NT2/D1 (cell line): ENCODE data around the gene NSF.

Source experiments
- DNase-seq: peaks from one replicate; pipeline ENCODE4 v3.0.0-alpha.2; 2011; ENCODE audit warnings: low read depth, low spot score
- H3K27me3 ChIP-seq: 2 replicates; pipeline ENCODE4 v1.6.0; 2011; ENCODE audit warnings: mild to moderate bottlenecking; ENCODE audit not compliant: insufficient read length, insufficient read depth
- H3K36me3 ChIP-seq: 2 replicates; pipeline ENCODE4 v1.6.1; 2011; ENCODE audit warnings: mild to moderate bottlenecking, low read length, mixed read lengths; ENCODE audit not compliant: insufficient read depth, insufficient read length
- H3K4me1 ChIP-seq: 2 replicates; pipeline ENCODE4 v1.5.1; 2011; ENCODE audit not compliant: insufficient read depth, insufficient read length
- H3K4me3 ChIP-seq: 2 replicates; pipeline ENCODE4 v1.5.1; 2011; ENCODE audit warnings: low read depth; ENCODE audit not compliant: insufficient read length
- H3K9ac ChIP-seq: 2 replicates; pipeline ENCODE4 v1.6.0; 2011; ENCODE audit warnings: low read depth; ENCODE audit not compliant: insufficient read length
- H3K9me3 ChIP-seq: 2 replicates; pipeline ENCODE4 v1.5.1; 2011; ENCODE audit warnings: mild to moderate bottlenecking, low read length; ENCODE audit not compliant: insufficient read depth
- SUZ12 ChIP-seq: IDR thresholded peaks from 2 replicates; pipeline ENCODE4 v1.6.1; 2011; ENCODE audit not compliant: insufficient read length, insufficient read depth; ENCODE audit errors: extremely low read depth
- YY1 ChIP-seq: IDR thresholded peaks from 2 replicates; pipeline ENCODE4 v1.6.1; 2011; ENCODE audit not compliant: insufficient read length, insufficient read depth
- ZNF274 ChIP-seq: IDR thresholded peaks from 2 replicates; pipeline ENCODE4 v1.6.1; 2011; ENCODE audit warnings: mild to moderate bottlenecking, low read depth, low read length

The NSF gene

DNA sequence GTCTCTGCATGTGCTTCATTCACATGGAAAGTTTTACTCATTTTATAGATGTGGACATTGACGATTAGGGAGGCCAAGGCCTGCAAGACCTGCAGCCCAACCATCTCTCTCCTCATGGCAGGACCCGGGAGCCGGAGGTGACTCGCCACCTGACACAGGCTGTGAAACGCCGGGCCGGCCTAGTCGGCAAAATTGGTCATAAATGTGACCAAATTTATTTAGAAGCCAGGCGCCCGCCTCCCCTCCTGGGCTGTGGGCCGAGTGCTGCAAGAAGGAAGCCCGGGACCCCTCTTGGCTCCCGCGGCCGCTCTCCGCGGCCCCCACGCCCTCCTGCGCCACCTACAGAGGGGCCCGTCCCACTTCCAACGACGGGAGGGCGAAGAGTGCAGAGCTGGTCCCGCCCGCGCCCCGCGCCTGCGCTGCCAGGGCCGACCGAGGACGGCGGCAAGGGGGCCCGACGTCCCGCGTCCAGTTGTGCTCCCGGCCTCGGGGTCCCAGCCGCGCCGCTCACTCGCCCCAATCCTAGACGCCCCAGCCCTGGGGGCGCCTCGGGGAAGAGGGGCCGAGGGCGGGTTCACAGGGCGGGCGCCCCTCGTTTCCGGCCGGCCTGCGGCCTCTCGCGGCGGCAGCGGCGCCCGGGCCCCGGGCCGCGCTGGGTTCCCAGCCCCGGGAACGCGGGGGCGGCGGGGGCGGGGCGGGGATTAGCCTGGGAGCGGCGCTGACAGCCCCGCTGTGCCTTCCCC is 180.5 kb downstream of the NSF start:
- Histone ChIP-seq H3K27me3 (peaks cover 76% of the 10 kb centered on the region), H3K4me3 (peak overlapping the region; percentile 40), H3K9ac (peak overlapping the region; percentile 72), H3K4me1 (peaks cover 34% of the 10 kb centered on the region), H3K36me3 (peaks cover 27% of the 10 kb centered on the region), H3K9me3 (peaks cover 4% of the 10 kb centered on the region; the same call in 1 of the 2 replicates)
- TF ChIP-seq ZNF274 (no peak), YY1 (no peak), SUZ12 (no peak)
- no peak for DNase-seq

DNA sequence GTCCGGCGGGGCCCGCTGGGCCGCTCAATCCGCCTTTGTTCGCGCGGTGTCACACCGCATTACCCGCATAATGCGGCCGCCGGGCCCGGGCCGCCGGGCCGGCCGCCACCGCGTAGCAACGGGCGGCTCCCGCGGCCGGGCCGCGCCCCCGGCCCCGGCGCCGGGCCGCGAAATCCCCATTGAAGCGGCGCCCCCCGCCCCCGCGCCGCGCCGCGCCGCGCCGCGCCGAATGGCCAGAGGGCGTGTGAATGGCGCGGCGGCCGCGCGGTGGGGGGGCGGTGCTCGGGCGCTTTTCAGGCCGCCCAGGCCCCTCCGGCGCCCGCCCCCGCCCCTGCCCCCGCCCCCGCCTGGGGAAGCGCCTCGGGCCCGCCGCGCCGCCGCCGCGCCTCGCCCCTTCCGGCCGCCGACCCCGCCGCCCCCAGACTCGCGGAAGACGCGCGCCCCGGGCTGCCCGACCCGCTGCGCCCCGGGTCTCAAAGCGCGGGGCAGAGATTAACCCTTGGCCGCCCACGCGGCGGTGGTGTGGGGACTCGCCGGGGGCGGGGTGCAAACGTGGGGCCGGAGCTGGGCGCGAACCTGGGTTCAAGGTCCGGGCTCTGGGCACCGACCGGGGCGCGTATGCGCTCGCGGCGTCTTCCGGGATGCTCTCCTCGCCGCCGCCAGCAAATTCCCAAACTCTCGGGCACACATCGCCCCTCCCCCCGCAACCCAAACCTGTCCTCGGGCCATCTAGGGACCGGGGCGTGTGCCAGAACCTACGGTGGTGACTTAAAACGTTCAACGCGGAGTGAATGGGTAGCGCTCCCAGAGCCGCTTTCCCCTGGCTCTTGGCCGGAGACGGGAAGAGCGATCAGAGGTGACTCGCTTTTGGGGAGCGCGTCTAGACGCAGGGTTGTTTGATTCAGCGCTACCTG is 181.3 kb downstream of the NSF start:
- Histone ChIP-seq H3K27me3 (peaks cover 78% of the 10 kb centered on the region), H3K9me3 (peaks cover 8% of the 10 kb centered on the region; the same call in 1 of the 2 replicates), H3K4me1 (peaks cover 35% of the 10 kb centered on the region), H3K4me3 (peak overlapping the region; percentile 40), H3K36me3 (peaks cover 25% of the 10 kb centered on the region), H3K9ac (peak overlapping the region; percentile 65)
- DNase-seq, result no peak
- no peak for TF ChIP-seq ZNF274
- TF ChIP-seq YY1, result no peak
- TF ChIP-seq SUZ12, result no peak

DNA sequence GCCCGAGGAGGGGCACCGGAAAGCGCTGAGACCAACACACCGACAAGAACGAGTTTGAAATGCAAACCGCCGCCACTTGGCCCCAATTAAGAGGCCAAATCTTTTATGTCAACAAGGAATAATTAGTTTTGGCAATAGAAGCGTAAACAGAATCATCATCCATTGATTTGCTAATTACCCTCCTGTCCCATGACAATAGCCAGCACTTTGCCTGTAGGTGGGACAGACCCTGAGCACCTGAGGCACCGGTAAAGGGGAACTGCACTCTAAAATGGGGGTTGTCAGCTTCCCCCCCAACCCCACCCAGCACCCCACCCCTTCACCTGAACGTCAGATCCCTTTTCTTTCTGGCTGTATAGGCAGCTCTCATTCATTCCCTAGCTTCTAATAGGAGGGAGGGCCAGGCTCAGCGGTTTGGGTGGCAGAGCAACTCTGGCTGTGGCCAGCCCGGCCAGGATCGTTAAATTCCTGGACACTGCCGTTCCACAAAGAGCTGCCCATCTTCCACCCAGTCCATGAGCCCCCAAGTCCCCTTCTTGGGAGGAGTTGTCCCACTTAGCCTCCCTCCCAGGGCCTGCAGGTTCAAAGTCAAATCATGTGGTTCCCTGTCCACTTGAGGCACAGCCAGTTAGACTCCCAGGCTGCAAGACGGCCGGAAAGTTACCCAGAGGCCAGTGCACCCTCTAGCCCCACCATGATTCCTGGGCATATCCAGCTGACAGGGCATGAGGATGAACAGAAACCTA is 182.2 kb downstream of the NSF start:
- H3K4me3 ChIP-seq, result no peak overlapping the region
- H3K36me3 ChIP-seq, result peaks cover 18% of the 10 kb centered on the region
- DNase-seq, result peak; percentile 72
- peaks cover 8% of the 10 kb centered on the region; the same call in 1 of the 2 replicates for H3K9me3 ChIP-seq
- TF ChIP-seq YY1, result no peak
- TF ChIP-seq SUZ12, result no peak
- no peak for TF ChIP-seq ZNF274
- peaks cover 39% of the 10 kb centered on the region for H3K4me1 ChIP-seq
- peak overlapping the region; percentile 37 for H3K9ac ChIP-seq
- H3K27me3 ChIP-seq, result peaks cover 79% of the 10 kb centered on the region

DNA sequence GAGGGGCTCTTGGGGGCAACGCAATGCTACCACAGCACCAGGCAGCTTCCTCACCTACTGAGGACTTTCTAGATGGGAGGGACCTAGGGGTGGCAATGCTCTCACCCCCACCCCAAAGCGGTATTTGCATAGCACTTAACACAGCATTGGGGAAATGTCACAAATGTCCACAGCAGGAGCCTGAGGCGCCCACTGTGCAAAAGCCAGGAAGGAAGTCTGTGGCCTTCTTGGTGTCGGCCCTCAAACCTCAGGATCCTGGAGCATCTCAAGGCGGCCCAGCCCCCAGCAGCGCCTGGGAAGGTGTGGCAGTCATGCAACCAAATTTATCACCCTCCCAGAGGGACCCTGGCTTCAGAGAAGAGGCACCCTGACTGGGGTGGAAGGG is 182.7 kb downstream of the NSF start:
- TF ChIP-seq ZNF274 (no peak), YY1 (no peak), SUZ12 (no peak)
- DNase-seq, result no peak
- H3K4me1 ChIP-seq, result peaks cover 42% of the 10 kb centered on the region
- peaks cover 15% of the 10 kb centered on the region for H3K36me3 ChIP-seq
- H3K9me3 ChIP-seq, result peaks cover 8% of the 10 kb centered on the region; the same call in 1 of the 2 replicates
- no peak overlapping the region for H3K4me3 ChIP-seq
- peak overlapping the region; percentile 37 for H3K9ac ChIP-seq
- peaks cover 82% of the 10 kb centered on the region for H3K27me3 ChIP-seq

DNA sequence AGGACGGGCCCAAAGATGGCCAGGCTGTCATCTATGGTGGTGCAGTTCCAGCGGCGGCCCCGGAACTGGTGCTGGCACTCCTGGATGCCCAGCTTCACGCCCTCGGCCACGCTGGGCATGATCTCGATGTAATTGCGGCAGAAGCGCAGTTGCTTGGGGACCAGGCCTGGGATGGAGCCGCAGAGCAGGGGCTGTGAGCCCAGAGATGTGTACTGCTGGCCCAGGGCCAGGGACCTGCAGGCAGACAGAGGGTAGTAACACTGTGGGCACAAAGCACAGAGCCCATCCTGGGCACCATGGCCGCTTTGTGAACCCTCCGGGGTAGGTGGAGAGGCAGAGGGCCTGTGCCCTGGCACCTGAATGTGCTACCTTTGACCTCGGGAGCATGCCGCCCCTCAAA is 183.2 kb downstream of the NSF start:
- peaks cover 43% of the 10 kb centered on the region for H3K4me1 ChIP-seq
- peaks cover 82% of the 10 kb centered on the region for H3K27me3 ChIP-seq
- peaks cover 10% of the 10 kb centered on the region for H3K36me3 ChIP-seq
- H3K4me3 ChIP-seq, result no peak overlapping the region
- no peak for DNase-seq
- H3K9ac ChIP-seq, result peak overlapping the region; percentile 37
- TF ChIP-seq YY1, result no peak
- H3K9me3 ChIP-seq, result peaks cover 8% of the 10 kb centered on the region; the same call in 1 of the 2 replicates

DNA sequence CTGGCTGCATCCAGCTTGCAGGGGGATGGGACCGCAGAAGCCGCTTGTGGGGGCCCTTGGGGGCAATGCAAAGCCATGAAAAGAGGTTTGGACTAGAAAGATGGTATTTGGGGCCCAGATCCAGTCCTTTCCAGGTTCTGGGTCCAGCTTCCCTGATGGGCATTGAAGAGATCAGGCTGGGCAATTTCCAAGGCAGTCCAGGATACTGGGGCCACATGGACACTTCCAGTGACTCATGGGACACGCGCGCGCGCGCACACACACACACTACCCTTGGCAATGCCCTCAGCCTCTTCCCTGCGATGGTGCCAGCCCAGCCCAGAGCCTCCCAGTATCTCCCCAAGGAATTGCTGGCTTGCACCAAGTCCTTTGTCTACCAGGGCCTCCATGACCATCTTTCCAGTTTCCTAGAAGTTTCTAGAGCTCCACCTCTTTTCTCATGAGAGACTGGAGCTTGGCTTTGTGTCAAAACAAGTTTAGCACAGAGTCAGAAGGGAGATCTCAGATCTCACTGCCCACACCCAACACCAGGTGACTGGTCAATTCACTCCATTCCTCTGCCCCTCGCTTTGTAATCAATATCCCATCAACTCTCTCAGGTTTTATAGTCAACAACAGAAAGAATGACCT is 183.8 kb downstream of the NSF start:
- peak overlapping the region; percentile 37 for H3K9ac ChIP-seq
- no peak for DNase-seq
- peaks cover 8% of the 10 kb centered on the region; the same call in 1 of the 2 replicates for H3K9me3 ChIP-seq
- H3K4me1 ChIP-seq, result peaks cover 45% of the 10 kb centered on the region
- no peak for TF ChIP-seq SUZ12
- H3K27me3 ChIP-seq, result peaks cover 82% of the 10 kb centered on the region
- H3K36me3 ChIP-seq, result peaks cover 7% of the 10 kb centered on the region
- H3K4me3 ChIP-seq, result no peak overlapping the region
